GM12892 (cell line): ENCODE results near the gene BRICD5.
A peak's percentile ranks its signal among the peaks of the same experiment; 100 is the strongest.
"Not testable (repeated sequence)": the region's sequence is repeated elsewhere in the genome, so short reads cannot be mapped to it uniquely, and the experiment has no call there.

Experiments used
- DNase-seq: peaks from one replicate; pipeline ENCODE4 v3.0.0; 2011; ENCODE audit not compliant: insufficient read length
- FAIRE-seq: peaks from 2 replicates; lab custom pipeline; 2011; peaks lifted over from hg19 to GRCh38; lab: Jason Lieb, UNC
- POLR2A ChIP-seq: IDR thresholded peaks from 2 replicates; pipeline ENCODE4 v1.6.1; 2011; ENCODE audit warnings: low read depth, low read length, control low read depth
- POLR2AphosphoS5 ChIP-seq: IDR thresholded peaks from 2 replicates; pipeline ENCODE4 v1.6.1; 2011; ENCODE audit warnings: low read depth, low read length, control low read depth
- TAF1 ChIP-seq: IDR thresholded peaks from 2 replicates; pipeline ENCODE4 v1.6.1; 2011; ENCODE audit warnings: low read depth, mild to moderate bottlenecking, control low read depth, low read length, borderline replicate concordance

Gene BRICD5

GRCh38 chr16:2244926-2245795 is 34.5 kb upstream of the BRICD5 start:
- FAIRE-seq (no peak), DNase-seq (no peak)
- TF ChIP-seq POLR2AphosphoS5 (no peak), POLR2A (no peak), TAF1 (no peak)

- TF ChIP-seq POLR2AphosphoS5 (no peak), POLR2A (no peak), TAF1 (no peak)
- DNase-seq (no peak), FAIRE-seq (no peak)
Measured at GRCh38 chr16:2244301-2244700, 33.6 kb upstream of the BRICD5 start.

DNA sequence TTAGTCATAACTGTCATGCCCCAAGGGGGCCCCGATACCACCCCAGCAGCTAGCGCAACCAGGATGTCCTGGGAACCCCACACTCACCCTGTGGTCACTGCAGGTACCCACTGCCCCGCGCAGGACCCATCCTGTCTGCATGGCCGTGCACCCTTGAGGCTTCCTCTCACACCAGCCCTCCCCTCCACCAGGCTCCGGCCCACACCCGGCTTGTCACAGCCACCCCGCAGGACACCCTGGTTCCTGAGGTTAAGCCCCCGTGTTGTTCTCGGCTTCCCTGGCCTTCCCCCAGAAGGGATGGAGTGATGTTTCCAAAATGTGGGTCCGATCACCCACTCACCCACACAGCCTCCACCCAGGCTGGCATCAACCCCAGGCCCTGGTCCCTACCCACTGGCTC is 33.1 kb upstream of the BRICD5 start:
- DNase-seq (no peak), FAIRE-seq (no peak)
- TF ChIP-seq TAF1: no peak

DNA sequence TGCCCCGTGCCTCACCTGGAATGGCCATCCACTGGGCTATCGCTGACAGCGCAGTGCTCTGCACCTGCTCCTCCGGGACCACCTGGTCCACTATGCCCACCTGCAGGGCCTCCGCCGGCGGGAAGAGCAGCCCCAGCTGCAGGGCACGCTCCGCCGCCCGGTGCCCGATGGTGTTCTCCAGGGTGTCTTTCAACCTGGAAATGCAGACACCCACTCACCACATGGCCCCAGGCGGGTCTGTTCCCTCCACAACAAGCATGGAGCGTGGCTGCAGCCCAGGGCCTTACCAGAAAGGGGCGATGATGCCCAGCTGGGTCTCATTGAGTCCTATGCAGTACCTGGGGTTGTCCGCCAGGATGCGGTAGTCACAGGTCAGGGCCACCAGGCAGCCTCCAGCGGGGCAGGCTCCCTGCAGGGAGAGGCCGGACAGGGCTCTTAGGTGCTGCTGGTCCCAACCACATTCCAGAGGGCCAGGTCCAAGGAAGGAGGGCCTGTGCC is 32.4 kb upstream of the BRICD5 start:
- DNase-seq (no peak), FAIRE-seq (no peak)
- TF ChIP-seq POLR2AphosphoS5 (no peak), TAF1 (no peak), POLR2A (no peak)

DNA sequence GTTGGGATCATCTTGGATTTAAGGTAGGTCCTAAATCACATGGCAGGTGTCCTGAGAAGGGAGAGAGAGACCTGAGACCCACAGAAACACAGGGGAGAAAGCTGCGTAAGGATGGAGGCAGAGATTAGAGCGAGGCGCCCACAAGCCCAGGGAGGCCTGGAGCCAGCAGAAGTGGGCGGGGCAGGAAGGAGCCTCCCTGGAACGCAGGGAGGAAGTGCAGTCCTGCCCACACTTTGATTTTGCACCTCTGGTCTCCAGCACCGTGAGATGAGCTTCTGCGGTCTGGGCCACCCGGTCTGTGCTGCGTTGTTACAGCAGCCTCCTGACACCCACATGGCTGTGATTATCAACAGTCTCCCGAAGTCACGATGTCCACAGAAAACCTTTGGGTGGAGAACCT is 31.9 kb upstream of the BRICD5 start:
- no peak for DNase-seq
- TF ChIP-seq TAF1 (no peak), POLR2AphosphoS5 (no peak), POLR2A (no peak)
- no peak for FAIRE-seq

- FAIRE-seq, DNase-seq: not testable (repeated sequence)
Measured at GRCh38 chr16:2240331-2240730, 29.7 kb upstream of the BRICD5 start.

- no peak for FAIRE-seq
- no peak for TF ChIP-seq TAF1
- no peak for TF ChIP-seq POLR2AphosphoS5
- no peak for TF ChIP-seq POLR2A
- no peak for DNase-seq
Measured at GRCh38 chr16:2238838-2239675, 28.4 kb upstream of the BRICD5 start.

DNA sequence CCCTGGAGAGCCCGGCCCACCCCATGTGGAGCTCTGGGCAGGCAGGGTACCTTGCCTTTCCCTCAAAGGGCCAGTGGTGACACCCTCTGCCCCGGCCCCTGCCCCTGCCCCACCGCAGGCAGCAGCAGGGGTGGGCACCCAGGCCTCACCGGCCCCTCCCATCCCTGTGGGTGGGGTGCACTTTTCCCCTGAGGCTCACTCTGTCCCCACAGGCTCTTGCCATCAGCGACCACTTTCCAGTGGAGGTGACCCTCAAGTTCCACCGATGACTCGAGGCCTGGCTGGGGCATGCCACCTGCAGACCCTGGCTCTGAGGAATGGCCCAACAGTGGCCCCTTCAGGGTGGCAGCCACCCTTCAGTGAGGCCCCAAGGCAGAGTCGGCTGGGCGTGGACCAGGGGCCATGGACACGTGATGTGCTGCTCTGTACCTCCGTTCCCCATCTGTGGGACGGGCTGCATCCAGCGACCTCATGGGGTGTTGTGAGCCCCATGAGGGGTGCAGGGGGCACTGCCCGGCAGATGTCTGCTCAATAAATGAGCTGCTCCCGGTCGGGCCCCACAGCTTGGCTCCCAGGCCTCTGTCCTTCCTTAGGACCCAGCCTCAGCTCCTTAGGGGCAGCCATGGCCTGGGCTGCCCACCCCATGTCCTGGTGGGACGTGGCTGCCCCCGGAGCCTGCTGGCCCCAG is 27.6 kb upstream of the BRICD5 start:
- FAIRE-seq (no peak), DNase-seq (no peak)
- TF ChIP-seq POLR2AphosphoS5 (no peak), POLR2A (no peak; the same call in 1 of the 2 replicates), TAF1 (no peak)

DNA sequence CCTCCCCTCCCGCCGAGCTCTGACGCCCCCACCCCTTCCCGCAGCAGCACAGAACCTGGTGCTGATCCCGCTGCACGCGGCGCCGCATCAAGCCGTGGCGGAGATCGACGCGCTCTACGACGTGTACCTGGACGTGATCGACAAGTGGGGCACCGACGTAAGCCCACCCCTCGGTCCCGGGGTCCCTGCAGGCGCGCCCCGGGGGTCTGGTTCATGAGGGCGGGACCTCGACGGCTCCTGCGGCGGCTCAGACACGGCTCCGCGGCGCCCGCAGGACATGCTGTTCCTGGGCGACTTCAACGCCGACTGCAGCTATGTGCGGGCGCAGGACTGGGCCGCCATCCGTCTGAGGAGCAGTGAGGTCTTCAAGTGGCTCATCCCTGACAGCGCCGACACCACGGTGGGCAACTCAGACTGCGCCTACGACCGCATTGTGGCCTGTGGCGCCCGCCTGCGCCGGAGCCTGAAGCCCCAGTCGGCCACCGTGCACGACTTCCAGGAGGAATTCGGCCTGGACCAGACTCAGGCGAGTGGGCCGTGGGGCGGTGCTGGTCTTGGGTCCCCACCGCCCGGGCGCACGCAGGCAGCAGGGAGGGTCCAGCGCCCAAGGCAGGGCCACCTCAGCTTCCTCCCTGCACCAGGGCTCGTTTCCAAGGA is 27.0 kb upstream of the BRICD5 start:
- DNase-seq (no peak), FAIRE-seq (no peak)
- TF ChIP-seq TAF1 (no peak), POLR2A (no peak)

DNA sequence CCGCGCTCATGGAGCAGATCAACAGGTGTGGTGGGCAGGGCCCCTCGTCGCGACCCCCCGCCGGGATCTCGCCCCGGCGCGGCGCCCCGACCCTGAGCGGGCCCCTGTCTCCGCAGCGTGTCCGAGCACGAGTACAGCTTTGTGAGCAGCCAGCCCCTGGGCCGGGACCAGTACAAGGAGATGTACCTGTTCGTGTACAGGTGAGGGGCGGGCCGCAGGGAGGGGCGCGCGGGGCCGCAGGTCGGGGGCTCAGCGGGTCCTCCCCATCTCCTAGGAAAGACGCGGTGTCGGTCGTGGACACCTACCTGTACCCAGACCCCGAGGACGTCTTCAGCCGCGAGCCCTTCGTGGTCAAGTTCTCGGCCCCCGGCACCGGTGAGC is 26.4 kb upstream of the BRICD5 start:
- peak; percentile 31 for DNase-seq
- no peak for TF ChIP-seq POLR2AphosphoS5
- no peak for TF ChIP-seq TAF1
- no peak for TF ChIP-seq POLR2A
- no peak for FAIRE-seq

- no peak for DNase-seq
- TF ChIP-seq POLR2A: no peak
- no peak for TF ChIP-seq TAF1
- no peak for TF ChIP-seq POLR2AphosphoS5
- FAIRE-seq: no peak
Measured at GRCh38 chr16:2236337-2237101, 25.9 kb upstream of the BRICD5 start, which contains the start of gene DNASE1L2. Gene DNASE1L2, plus strand, starts transcription at chr16:2236444. Its CDS starts 373 bp downstream, at chr16:2236817.
